GM19452 (cell line): Measurements from ENCODE around the gene ODF2L.

ENCODE experiments used
- ATAC-seq: cut with Tn5 transposase; IDR thresholded peaks from one replicate; pipeline ENCODE4 v1.9.1; 2021; ENCODE audit not compliant: unreplicated experiment

The ODF2L gene

GRCh38 chr1:86395751-86396497 lies at the start of gene ODF2L:
ODF2L (minus strand) TSS chr1:86396323; CDS start chr1:86387027, 9,296 bp downstream.
- ATAC-seq = peak; percentile 100

- no peak for ATAC-seq
Observed at GRCh38 chr1:86445919-86446318, 49.8 kb upstream of the ODF2L start.

- no peak for ATAC-seq
Observed at GRCh38 chr1:86441997-86442396, 45.9 kb upstream of the ODF2L start.

- no peak for ATAC-seq
Observed at GRCh38 chr1:86441581-86441980, 45.5 kb upstream of the ODF2L start.

GRCh38 chr1:86436041-86436440 lies 39.9 kb upstream of the ODF2L start:
- ATAC-seq = no peak

- ATAC-seq = no peak
Observed at GRCh38 chr1:86435327-86435726, 39.2 kb upstream of the ODF2L start.

- no peak for ATAC-seq
Observed at GRCh38 chr1:86434059-86434458, 37.9 kb upstream of the ODF2L start.

- no peak for ATAC-seq
Observed at GRCh38 chr1:86430376-86430775, 34.3 kb upstream of the ODF2L start.

- no peak for ATAC-seq
Observed at GRCh38 chr1:86429835-86430234, 33.7 kb upstream of the ODF2L start.

- no peak for ATAC-seq
Observed at GRCh38 chr1:86429122-86429725, 33.1 kb upstream of the ODF2L start.

GRCh38 chr1:86423873-86424272 lies 27.8 kb upstream of the ODF2L start, which contains the start of gene CLCA2:
CLCA2 (plus strand) TSS chr1:86424171; CDS start chr1:86424248, 77 bp downstream.
- ATAC-seq = no peak

GRCh38 chr1:86423473-86423872 lies 27.4 kb upstream of the ODF2L start:
- no peak for ATAC-seq

GRCh38 chr1:86421601-86422280 lies 25.6 kb upstream of the ODF2L start:
- no peak for ATAC-seq

- peak; percentile 89 for ATAC-seq
Observed at GRCh38 chr1:86419277-86419903, 23.3 kb upstream of the ODF2L start.

GRCh38 chr1:86416343-86416742 lies 20.2 kb upstream of the ODF2L start:
- no peak for ATAC-seq

- ATAC-seq = no peak
Observed at GRCh38 chr1:86410879-86411278, 14.8 kb upstream of the ODF2L start.

- ATAC-seq = no peak
Observed at GRCh38 chr1:86409416-86410021, 13.4 kb upstream of the ODF2L start.

GRCh38 chr1:86396498-86396890 lies 371 bp upstream of the ODF2L start:
- peak; percentile 17 for ATAC-seq

GRCh38 chr1:86394416-86394815 lies 1.7 kb downstream of the ODF2L start:
- ATAC-seq = no peak

GRCh38 chr1:86389307-86389706 lies 6.8 kb downstream of the ODF2L start:
- peak; percentile 76 for ATAC-seq

GRCh38 chr1:86388777-86389176 lies 7.3 kb downstream of the ODF2L start:
- ATAC-seq = no peak
